WI38 (cell line): ENCODE measurements around the gene COMMD3.
"Not testable (repeated sequence)": the region's sequence is repeated elsewhere in the genome, so short reads cannot be mapped to it uniquely, and the experiment has no call there.

Experiments
- H3K4me3 ChIP-seq: 2 replicates; pipeline ENCODE4 v1.5.1; 2011; ENCODE audit warnings: low read depth, mild to moderate bottlenecking, control low read depth, low read length
- CTCF ChIP-seq: IDR thresholded peaks from 2 replicates; pipeline ENCODE4 v1.5.1; 2012; ENCODE audit warnings: low read depth, mild to moderate bottlenecking, control low read depth, low read length

Gene COMMD3

GRCh38 chr10:22294694-22295093 lies 21.5 kb upstream of the COMMD3 start:
- no peak for TF ChIP-seq CTCF
- H3K4me3 ChIP-seq = no peak overlapping the region

GRCh38 chr10:22301193-22301592 lies 15.0 kb upstream of the COMMD3 start:
- TF ChIP-seq CTCF = no peak
- H3K4me3 ChIP-seq = no peak overlapping the region

- TF ChIP-seq CTCF = no peak
- H3K4me3 ChIP-seq = no peak overlapping the region
These were observed 12.7 kb upstream of the COMMD3 start for GRCh38 chr10:22303461-22303860.

GRCh38 chr10:22305721-22306120 lies 10.5 kb upstream of the COMMD3 start:
- H3K4me3 ChIP-seq = no peak overlapping the region
- no peak for TF ChIP-seq CTCF

GRCh38 chr10:22308390-22308789 lies 7.8 kb upstream of the COMMD3 start:
- H3K4me3 ChIP-seq = no peak overlapping the region
- TF ChIP-seq CTCF = no peak

- no peak for TF ChIP-seq CTCF
- no peak overlapping the region for H3K4me3 ChIP-seq
These were observed 6.8 kb upstream of the COMMD3 start for GRCh38 chr10:22309180-22310000.

- H3K4me3 ChIP-seq = not testable (repeated sequence)
These were observed 6.2 kb upstream of the COMMD3 start for GRCh38 chr10:22310012-22310411.

GRCh38 chr10:22310928-22311327 lies 5.3 kb upstream of the COMMD3 start:
- no peak overlapping the region for H3K4me3 ChIP-seq
- no peak for TF ChIP-seq CTCF
